Measurements from ENCODE around the gene CLBA1. TPM values are rescaled to one million over a fixed set of nuclear protein-coding genes. Genes with fewer than 3 reads are reported as not detected.

The CLBA1 gene
- total and polyA plus RNA-seq, 8 donors = 7.1 to 17.2 (median 13.3) TPM

- Histone ChIP-seq H3K4me3 (no peak overlapping the region), H3K27ac (no peak overlapping the region), H3K36me3 (peaks cover 0 to 45% of the 10 kb centered on the region in 2 donors), H3K27me3 (no peaks in the 10 kb centered on the region), H3K4me1 (peaks cover 0 to 14% of the 10 kb centered on the region in 2 donors), H3K9me3 (no peaks in the 10 kb centered on the region)
- intact Hi-C loops (cut with DNase I) = no loop called here
- TF ChIP-seq, protein P1, sequence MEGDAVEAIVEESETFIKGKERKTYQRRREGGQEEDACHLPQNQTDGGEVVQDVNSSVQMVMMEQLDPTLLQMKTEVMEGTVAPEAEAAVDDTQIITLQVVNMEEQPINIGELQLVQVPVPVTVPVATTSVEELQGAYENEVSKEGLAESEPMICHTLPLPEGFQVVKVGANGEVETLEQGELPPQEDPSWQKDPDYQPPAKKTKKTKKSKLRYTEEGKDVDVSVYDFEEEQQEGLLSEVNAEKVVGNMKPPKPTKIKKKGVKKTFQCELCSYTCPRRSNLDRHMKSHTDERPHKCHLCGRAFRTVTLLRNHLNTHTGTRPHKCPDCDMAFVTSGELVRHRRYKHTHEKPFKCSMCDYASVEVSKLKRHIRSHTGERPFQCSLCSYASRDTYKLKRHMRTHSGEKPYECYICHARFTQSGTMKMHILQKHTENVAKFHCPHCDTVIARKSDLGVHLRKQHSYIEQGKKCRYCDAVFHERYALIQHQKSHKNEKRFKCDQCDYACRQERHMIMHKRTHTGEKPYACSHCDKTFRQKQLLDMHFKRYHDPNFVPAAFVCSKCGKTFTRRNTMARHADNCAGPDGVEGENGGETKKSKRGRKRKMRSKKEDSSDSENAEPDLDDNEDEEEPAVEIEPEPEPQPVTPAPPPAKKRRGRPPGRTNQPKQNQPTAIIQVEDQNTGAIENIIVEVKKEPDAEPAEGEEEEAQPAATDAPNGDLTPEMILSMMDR (IDR thresholded peaks at IDR 0.05) = no peak
- peak; percentile 76 for ATAC-seq
- DNase-seq = no peak
These were observed 26.8 kb downstream of the CLBA1 start for GRCh38 chr14:105012171-105012985.

DNA sequence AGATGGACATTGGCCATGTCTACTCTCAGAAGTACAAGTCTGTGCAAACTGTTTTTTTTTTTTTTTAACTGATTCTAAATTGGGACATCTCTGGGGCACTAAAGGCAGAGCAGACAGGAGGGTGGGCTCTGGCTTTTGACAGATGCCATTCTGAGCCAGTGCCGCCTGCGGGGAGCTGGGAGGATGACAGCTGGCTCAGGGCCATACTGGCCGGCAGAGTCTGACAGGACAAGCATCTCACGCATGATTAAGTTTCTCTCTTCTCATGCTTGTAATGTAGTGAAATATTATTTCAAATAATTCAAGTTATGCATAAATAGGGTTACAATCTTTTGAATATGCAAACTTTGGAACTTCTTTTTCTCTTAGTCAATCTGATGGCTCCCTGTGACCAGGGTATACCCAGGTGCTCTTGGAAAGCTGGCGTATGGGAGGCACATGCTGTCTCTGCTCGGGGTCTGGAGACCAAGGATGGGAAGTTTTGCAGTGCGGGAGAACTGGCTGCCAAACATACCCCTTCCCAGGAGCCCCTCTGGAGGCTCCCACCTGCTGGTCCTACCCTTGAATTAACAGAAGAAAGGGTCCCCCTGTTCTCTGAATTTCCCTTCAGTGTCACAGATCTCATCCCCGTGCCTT lies 27.7 kb downstream of the CLBA1 start:
- ATAC-seq (no peak), DNase-seq (peak in 1 of 4 donors; percentile 24)
- H3K9me3 ChIP-seq = no peaks in the 10 kb centered on the region
- no peak overlapping the region for H3K27ac ChIP-seq
- H3K4me1 ChIP-seq = peaks cover 0 to 14% of the 10 kb centered on the region in 2 donors
- H3K36me3 ChIP-seq = peaks cover 0 to 36% of the 10 kb centered on the region in 2 donors
- intact Hi-C loops (cut with DNase I) = no loop called here
- TF ChIP-seq, protein P1 (IDR thresholded peaks at IDR 0.05) = no peak
- no peaks in the 10 kb centered on the region for H3K27me3 ChIP-seq
- no peak overlapping the region for H3K4me3 ChIP-seq

GRCh38 chr14:105014032-105014431 lies 28.4 kb downstream of the CLBA1 start:
- intact Hi-C loops (cut with DNase I) = no loop called here
- Histone ChIP-seq H3K9me3 (no peaks in the 10 kb centered on the region), H3K36me3 (peaks cover 0 to 29% of the 10 kb centered on the region in 2 donors), H3K4me3 (no peak overlapping the region), H3K27ac (no peak overlapping the region), H3K4me1 (peaks cover 1 to 20% of the 10 kb centered on the region in 2 donors), H3K27me3 (no peaks in the 10 kb centered on the region)
- DNase-seq = no peak
- no peak for ATAC-seq
- TF ChIP-seq, protein P1 (IDR thresholded peaks at IDR 0.05) = no peak

DNA sequence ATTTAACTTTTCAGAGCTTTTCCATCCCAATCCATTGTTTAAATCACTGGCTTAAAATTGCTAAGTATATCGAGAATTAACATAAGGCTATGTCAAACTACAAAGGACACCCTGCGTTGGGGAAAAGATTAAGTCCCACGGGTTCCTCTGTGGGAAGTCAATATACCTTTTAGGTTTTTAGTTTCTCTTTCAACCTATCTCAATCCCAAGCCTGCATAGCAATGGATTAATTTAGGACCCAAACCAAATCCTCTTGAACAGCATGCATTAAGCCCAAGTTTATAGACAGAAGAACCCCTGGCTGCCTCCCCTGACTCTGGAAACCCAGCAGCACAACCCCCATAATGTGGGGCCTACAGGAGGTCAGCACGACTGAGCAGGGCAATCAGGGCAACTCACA lies 29.0 kb downstream of the CLBA1 start:
- H3K36me3 ChIP-seq = peaks cover 0 to 23% of the 10 kb centered on the region in 2 donors
- no peak overlapping the region for H3K27ac ChIP-seq
- ATAC-seq (no peak), DNase-seq (no peak)
- TF ChIP-seq, protein P1 (IDR thresholded peaks at IDR 0.05) = no peak
- H3K4me3 ChIP-seq = no peak overlapping the region
- H3K9me3 ChIP-seq = no peaks in the 10 kb centered on the region
- H3K4me1 ChIP-seq = peaks cover 7 to 26% of the 10 kb centered on the region in 2 donors
- intact Hi-C loops (cut with DNase I) = no loop called here
- no peaks in the 10 kb centered on the region for H3K27me3 ChIP-seq

DNA sequence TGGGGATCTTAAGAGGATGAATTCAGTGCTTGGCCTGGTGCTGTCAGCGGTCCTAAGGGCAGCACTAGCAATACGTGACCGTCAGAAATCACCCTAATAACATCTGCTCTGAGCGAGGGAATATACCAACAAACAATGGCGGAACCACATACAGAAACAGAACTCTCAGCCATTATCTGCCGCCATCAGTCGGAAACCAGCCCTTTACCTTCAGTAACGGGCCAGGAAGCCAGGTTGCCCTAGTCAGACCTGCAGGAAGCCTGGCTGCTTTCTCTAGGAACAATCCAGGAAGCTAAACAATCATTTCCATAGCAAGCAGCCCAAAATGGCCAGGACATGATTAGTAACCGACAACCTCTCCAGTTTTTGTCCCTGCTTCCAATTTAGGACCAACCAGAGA lies 29.7 kb downstream of the CLBA1 start:
- intact Hi-C loops (cut with DNase I) = no loop called here
- no peak for ATAC-seq
- no peaks in the 10 kb centered on the region for H3K9me3 ChIP-seq

More for the DNA sequence above, 29.7 kb downstream of the CLBA1 start:
- TF ChIP-seq, protein P1 (IDR thresholded peaks at IDR 0.05) = no peak
- Histone ChIP-seq H3K4me1 (peaks cover 11 to 32% of the 10 kb centered on the region in 2 donors), H3K27me3 (no peaks in the 10 kb centered on the region), H3K4me3 (no peak overlapping the region), H3K27ac (no peak overlapping the region), H3K36me3 (peaks cover 0 to 17% of the 10 kb centered on the region in 2 donors)
- no peak for DNase-seq

All from left lung (tissue), 10 donors.